H1 (cell line): ENCODE data around the gene MYO5B.

ENCODE experiments used
- BCL11A ChIP-seq, 2 experiments: IDR thresholded peaks; one replicate each; pipeline ENCODE4 v1.6.1; 2011; ENCODE audit warnings: low read depth in 2 of 2, low read length in 2 of 2, mild to moderate bottlenecking in 2 of 2
- HDAC2 ChIP-seq, 2 experiments: fragments of 300-600 bp in 1 of 2; sonication (generic) in 1 of 2; IDR thresholded peaks; 2 replicates each; pipeline ENCODE4 v1.6.1; 2011 to 2012; ENCODE audit warnings: low read depth in 2 of 2, low read length in 2 of 2, mild to moderate bottlenecking in 2 of 2, moderate library complexity in 2 of 2, borderline replicate concordance in 1 of 2, inconsistent platforms in 1 of 2
- KDM4A ChIP-seq: IDR thresholded peaks from one replicate; pipeline ENCODE4 v1.7.1; 2012; ENCODE audit warnings: low read depth, mild to moderate bottlenecking, moderate library complexity, low read length, inconsistent platforms; ENCODE audit not compliant: severe bottlenecking
- POLR2A ChIP-seq, 2 experiments: IDR thresholded peaks; 1 replicate in 1 of 2; 2 replicates in 1 of 2; pipeline ENCODE4 v1.6.1; 2011; ENCODE audit warnings: low read depth in 2 of 2, low read length in 2 of 2, mild to moderate bottlenecking in 2 of 2; ENCODE audit errors: control extremely low read depth in 1 of 2
- SUZ12 ChIP-seq: fragments of 200-600 bp; sonication (generic); IDR thresholded peaks from 2 replicates; pipeline ENCODE4 v1.6.1; 2012; ENCODE audit warnings: mild to moderate bottlenecking, inconsistent platforms, low read length, moderate library complexity, mixed read lengths
- TCF12 ChIP-seq: IDR thresholded peaks from 2 replicates; pipeline ENCODE4 v1.6.1; 2011; ENCODE audit warnings: low read depth, mild to moderate bottlenecking, low read length
- TF ChIP-seq, protein P1 (sequence below), 3 experiments: IDR thresholded peaks; 1 replicate in 2 of 3; 2 replicates in 1 of 3; pipeline versions ENCODE4 v1.5.1 to v1.6.1; 2011; ENCODE audit warnings: low read length in 3 of 3, mild to moderate bottlenecking in 3 of 3, inconsistent platforms in 2 of 3, low read depth in 1 of 3, moderate library complexity in 1 of 3; ENCODE audit not compliant: insufficient read depth in 1 of 3; ENCODE audit errors: control extremely low read depth in 1 of 3
- TF ChIP-seq, protein P2 (sequence below): IDR thresholded peaks from 2 replicates; pipeline ENCODE4 v1.6.1; 2012; ENCODE audit warnings: inconsistent platforms
- TF ChIP-seq, protein P3 (sequence below): IDR thresholded peaks from 2 replicates; pipeline ENCODE4 v1.6.1; 2012; ENCODE audit warnings: low read length, inconsistent platforms

DNA sequence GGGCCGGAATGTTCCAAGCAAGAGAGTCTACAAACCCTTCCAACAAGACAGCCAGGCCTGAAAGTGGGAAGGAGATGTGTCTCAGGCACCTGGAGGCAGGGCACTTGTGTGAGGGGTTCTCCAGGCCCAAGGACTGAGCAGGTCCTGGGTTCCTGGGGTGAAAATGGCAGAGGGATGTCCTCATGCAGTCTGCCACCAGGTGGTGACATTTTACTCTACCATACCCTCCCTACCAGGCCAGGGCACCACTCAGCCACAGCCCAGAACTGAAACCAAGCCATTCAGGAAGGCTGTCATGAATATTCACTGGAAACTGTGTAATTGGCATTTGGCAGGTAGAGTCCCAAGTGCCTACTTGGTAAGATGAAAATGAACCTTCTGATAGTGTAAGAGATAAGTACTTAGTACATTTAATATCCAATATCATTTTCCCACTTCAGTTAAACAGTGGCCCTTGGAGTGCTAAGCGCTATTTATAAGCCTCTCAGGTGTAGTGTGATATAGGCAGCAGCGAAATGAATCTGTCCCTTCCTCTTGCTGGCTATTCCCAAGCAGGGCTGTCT lies 185.1 kb downstream of the MYO5B start:
- TF ChIP-seq, protein P1, sequence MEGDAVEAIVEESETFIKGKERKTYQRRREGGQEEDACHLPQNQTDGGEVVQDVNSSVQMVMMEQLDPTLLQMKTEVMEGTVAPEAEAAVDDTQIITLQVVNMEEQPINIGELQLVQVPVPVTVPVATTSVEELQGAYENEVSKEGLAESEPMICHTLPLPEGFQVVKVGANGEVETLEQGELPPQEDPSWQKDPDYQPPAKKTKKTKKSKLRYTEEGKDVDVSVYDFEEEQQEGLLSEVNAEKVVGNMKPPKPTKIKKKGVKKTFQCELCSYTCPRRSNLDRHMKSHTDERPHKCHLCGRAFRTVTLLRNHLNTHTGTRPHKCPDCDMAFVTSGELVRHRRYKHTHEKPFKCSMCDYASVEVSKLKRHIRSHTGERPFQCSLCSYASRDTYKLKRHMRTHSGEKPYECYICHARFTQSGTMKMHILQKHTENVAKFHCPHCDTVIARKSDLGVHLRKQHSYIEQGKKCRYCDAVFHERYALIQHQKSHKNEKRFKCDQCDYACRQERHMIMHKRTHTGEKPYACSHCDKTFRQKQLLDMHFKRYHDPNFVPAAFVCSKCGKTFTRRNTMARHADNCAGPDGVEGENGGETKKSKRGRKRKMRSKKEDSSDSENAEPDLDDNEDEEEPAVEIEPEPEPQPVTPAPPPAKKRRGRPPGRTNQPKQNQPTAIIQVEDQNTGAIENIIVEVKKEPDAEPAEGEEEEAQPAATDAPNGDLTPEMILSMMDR (IDR thresholded peaks at IDR 0.05; ENCODE audit: control extremely low read depth in 1 of 3, insufficient read depth in 1 of 3, low read depth in 1 of 3, low read length in 3 of 3): peak; percentile 72 to 87 (median 84)
- TF ChIP-seq, protein P2, sequence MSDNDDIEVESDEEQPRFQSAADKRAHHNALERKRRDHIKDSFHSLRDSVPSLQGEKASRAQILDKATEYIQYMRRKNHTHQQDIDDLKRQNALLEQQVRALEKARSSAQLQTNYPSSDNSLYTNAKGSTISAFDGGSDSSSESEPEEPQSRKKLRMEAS: no peak
- no peak for TF ChIP-seq TCF12
- no peak for TF ChIP-seq SUZ12
- no peak for TF ChIP-seq HDAC2 (IDR thresholded peaks at IDR 0.05; ENCODE audit: borderline replicate concordance in 1 of 2, low read depth in 2 of 2, low read length in 2 of 2)
- TF ChIP-seq, protein P3, sequence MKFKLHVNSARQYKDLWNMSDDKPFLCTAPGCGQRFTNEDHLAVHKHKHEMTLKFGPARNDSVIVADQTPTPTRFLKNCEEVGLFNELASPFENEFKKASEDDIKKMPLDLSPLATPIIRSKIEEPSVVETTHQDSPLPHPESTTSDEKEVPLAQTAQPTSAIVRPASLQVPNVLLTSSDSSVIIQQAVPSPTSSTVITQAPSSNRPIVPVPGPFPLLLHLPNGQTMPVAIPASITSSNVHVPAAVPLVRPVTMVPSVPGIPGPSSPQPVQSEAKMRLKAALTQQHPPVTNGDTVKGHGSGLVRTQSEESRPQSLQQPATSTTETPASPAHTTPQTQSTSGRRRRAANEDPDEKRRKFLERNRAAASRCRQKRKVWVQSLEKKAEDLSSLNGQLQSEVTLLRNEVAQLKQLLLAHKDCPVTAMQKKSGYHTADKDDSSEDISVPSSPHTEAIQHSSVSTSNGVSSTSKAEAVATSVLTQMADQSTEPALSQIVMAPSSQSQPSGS: no peak
- no peak for TF ChIP-seq POLR2A (IDR thresholded peaks at IDR 0.05; ENCODE audit: control extremely low read depth in 1 of 2, low read depth in 2 of 2, low read length in 2 of 2)
- no peak for TF ChIP-seq BCL11A (IDR thresholded peaks at IDR 0.05; ENCODE audit: low read depth in 2 of 2, low read length in 2 of 2)
- TF ChIP-seq KDM4A: no peak
